ENCODE results near the gene TMCO4.

TMCO4 gene

DNA sequence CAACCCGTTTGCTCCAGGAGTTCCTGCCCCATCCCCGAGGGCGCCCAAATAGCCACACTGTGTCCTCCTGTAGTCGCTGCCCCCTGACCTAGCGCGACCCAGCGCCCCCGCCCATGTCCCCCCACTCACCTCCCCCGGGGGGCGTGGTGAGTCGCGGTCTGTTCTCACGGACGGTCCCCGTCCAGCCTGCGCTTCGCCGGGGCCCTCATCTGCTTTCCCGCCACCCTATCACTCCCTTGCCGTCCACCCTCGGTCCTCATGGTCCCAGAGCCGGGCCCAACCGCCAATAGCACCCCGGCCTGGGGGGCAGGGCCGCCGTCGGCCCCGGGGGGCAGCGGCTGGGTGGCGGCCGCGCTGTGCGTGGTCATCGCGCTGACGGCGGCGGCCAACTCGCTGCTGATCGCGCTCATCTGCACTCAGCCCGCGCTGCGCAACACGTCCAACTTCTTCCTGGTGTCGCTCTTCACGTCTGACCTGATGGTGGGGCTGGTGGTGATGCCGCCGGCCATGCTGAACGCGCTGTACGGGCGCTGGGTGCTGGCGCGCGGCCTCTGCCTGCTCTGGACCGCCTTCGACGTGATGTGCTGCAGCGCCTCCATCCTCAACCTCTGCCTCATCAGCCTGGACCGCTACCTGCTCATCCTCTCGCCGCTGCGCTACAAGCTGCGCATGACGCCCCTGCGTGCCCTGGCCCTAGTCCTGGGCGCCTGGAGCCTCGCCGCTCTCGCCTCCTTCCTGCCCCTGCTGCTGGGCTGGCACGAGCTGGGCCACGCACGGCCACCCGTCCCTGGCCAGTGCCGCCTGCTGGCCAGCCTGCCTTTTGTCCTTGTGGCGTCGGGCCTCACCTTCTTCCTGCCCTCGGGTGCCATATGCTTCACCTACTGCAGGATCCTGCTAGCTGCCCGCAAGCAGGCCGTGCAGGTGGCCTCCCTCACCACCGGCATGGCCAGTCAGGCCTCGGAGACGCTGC, 133.9 kb downstream of the TMCO4 start:
- Histone ChIP-seq H3K36me3 (ENCODE audit: control insufficient read depth in 1 of 2, insufficient read depth in 2 of 2, low read length in 2 of 2) (no peaks in the 10 kb centered on the region), H3K27me3 (ENCODE audit: control insufficient read depth in 1 of 2, insufficient read depth in 2 of 2, low read length in 2 of 2) (peaks cover 44 to 45% of the 10 kb centered on the region in 2 donors), H3K4me3 (ENCODE audit: low read depth in 1 of 2, low read length in 2 of 2) (no peak overlapping the region), H3K9ac (ENCODE audit: low read depth in 1 of 2, low read length in 2 of 2) (no peak overlapping the region), H3K4me1 (ENCODE audit: control insufficient read depth in 1 of 2, insufficient read depth in 2 of 2, low read length in 2 of 2) (peaks cover 0 to 3% of the 10 kb centered on the region in 2 donors), H3K9me3 (ENCODE audit: control insufficient read depth in 1 of 2, low read length in 2 of 2) (no peaks in the 10 kb centered on the region), H3K27ac (ENCODE audit: low read depth, low read length) (no peak overlapping the region)

DNA sequence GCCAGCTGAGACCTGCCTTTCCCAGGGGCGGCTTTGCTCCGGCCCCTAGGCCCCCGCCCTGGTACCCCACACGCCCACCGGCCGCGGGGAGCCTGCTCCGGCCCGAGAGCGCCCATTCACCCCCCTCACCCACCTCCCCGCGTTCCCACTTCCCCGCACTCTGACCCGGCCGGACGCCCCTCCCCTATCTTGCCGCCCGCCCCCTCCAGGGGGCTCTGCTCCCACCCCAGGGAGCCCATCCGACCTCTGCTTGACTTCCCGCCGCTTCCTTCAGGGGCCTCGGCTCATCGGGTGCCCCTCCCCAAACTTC, 134.6 kb downstream of the TMCO4 start:
- Histone ChIP-seq H3K27me3 (ENCODE audit: control insufficient read depth in 1 of 2, insufficient read depth in 2 of 2, low read length in 2 of 2) (peaks cover 44 to 45% of the 10 kb centered on the region in 2 donors), H3K9ac (ENCODE audit: low read depth in 1 of 2, low read length in 2 of 2) (no peak overlapping the region), H3K4me3 (ENCODE audit: low read depth in 1 of 2, low read length in 2 of 2) (no peak overlapping the region), H3K27ac (ENCODE audit: low read depth, low read length) (no peak overlapping the region), H3K9me3 (ENCODE audit: control insufficient read depth in 1 of 2, low read length in 2 of 2) (no peaks in the 10 kb centered on the region), H3K4me1 (ENCODE audit: control insufficient read depth in 1 of 2, insufficient read depth in 2 of 2, low read length in 2 of 2) (peaks cover 0 to 3% of the 10 kb centered on the region in 2 donors), H3K36me3 (ENCODE audit: control insufficient read depth in 1 of 2, insufficient read depth in 2 of 2, low read length in 2 of 2) (no peaks in the 10 kb centered on the region)

DNA sequence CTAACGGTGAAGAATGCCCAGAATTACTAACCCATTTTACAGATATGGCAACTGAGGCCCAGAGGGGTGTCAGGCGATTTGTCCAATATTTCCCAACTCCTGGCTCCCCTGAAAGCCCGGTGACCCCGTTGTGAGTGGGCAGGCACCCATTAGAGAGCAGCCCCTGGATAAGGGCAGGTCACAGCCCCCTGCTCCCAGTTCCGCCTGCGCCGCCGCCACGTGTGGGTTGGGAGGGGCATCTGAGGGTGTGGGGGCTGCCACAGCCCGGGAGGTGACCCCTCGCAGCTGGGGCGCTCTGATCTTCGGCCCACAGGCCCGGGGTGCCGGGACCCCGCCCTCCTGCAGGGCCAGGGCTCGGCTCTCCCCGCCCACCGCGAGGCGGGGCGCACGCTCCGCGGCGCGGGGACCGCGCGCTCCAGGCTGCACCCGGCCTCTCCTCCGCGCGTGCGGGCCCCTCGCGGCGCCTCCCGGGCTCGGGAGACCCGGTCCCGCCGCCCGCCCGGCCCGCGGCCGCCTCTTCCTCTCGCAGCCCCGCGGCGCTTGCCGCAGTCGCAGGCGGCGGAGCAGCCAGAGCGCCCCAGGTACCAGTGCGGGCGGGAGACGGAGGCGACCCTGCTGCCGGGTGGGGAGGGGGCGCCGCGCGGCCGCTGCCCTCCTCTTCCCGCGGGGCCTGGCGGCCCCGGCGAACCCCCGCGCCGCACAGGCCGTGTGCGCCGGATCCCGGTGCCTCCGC, 135.1 kb downstream of the TMCO4 start, which contains the start of gene HTR6:
Gene HTR6 (plus strand): TSS at position 423 of the 733 bp plus-strand sequence. CDS start 879 bp downstream, outside the sequence.
- Histone ChIP-seq H3K9me3 (ENCODE audit: control insufficient read depth in 1 of 2, low read length in 2 of 2) (no peaks in the 10 kb centered on the region), H3K36me3 (ENCODE audit: control insufficient read depth in 1 of 2, insufficient read depth in 2 of 2, low read length in 2 of 2) (no peaks in the 10 kb centered on the region), H3K27ac (ENCODE audit: low read depth, low read length) (no peak within 1 kb of the TSS), H3K4me1 (ENCODE audit: control insufficient read depth in 1 of 2, insufficient read depth in 2 of 2, low read length in 2 of 2) (peaks cover 0 to 5% of the 10 kb centered on the region in 2 donors), H3K27me3 (ENCODE audit: control insufficient read depth in 1 of 2, insufficient read depth in 2 of 2, low read length in 2 of 2) (peaks cover 44 to 45% of the 10 kb centered on the region in 2 donors), H3K4me3 (ENCODE audit: low read depth in 1 of 2, low read length in 2 of 2) (no peak within 1 kb of the TSS), H3K9ac (ENCODE audit: low read depth in 1 of 2, low read length in 2 of 2) (no peak within 1 kb of the TSS)

DNA sequence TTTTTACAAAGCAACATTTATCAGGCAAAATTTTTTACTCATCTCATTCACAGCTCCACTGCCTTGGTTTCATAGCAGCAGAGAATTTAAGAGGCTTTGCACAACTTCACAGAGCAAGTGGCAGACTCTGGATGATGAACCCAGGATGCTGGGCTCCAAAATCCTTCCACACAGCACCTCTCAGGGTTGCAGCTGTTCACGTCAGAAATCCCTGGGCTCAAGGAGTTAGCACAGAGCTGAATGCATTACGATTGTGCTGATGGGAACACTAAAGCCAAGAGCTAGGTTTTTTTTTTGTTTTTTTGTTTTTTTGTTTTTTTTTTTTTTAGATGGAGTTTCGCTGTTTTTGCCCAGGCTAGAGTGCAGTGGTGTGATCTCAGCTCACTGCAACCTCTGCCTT, 137.4 kb downstream of the TMCO4 start:
- no peak overlapping the region for H3K27ac ChIP-seq (ENCODE audit: low read depth, low read length)
- H3K4me1 ChIP-seq (ENCODE audit: control insufficient read depth in 1 of 2, insufficient read depth in 2 of 2, low read length in 2 of 2) = peaks cover 0 to 7% of the 10 kb centered on the region in 2 donors
- H3K36me3 ChIP-seq (ENCODE audit: control insufficient read depth in 1 of 2, insufficient read depth in 2 of 2, low read length in 2 of 2) = peaks cover 0 to 15% of the 10 kb centered on the region in 2 donors
- H3K9me3 ChIP-seq (ENCODE audit: control insufficient read depth in 1 of 2, low read length in 2 of 2) = no peaks in the 10 kb centered on the region
- peaks cover 33 to 39% of the 10 kb centered on the region in 2 donors for H3K27me3 ChIP-seq (ENCODE audit: control insufficient read depth in 1 of 2, insufficient read depth in 2 of 2, low read length in 2 of 2)
- H3K9ac ChIP-seq (ENCODE audit: low read depth in 1 of 2, low read length in 2 of 2) = no peak overlapping the region
- H3K4me3 ChIP-seq (ENCODE audit: low read depth in 1 of 2, low read length in 2 of 2) = no peak overlapping the region

DNA sequence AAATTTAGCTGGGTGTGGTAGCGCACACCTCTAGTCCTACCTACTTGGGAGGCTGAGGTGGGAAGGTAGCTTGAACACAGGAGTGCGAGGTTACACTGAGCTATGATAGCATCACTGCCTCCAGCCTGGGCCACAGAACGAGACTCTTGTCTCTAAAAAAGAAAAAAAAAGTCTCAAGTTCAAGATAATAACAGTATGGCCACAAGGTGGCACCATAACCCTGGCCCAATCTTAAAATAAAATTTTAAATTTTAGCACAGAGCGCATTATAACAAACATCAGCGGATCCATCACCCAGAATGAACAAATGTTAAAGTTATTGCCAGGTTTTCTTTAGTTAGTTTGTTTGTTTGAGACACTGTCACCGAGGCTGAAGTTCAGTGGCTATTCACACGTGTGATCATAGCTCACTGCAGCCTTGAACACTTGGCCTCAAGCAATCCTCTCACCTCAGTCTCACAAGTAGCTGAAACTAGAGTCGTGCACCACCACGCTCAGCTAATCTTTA, 137.9 kb downstream of the TMCO4 start:
- H3K9ac ChIP-seq (ENCODE audit: low read depth in 1 of 2, low read length in 2 of 2) = no peak overlapping the region
- no peak overlapping the region for H3K27ac ChIP-seq (ENCODE audit: low read depth, low read length)
- H3K4me1 ChIP-seq (ENCODE audit: control insufficient read depth in 1 of 2, insufficient read depth in 2 of 2, low read length in 2 of 2) = peaks cover 0 to 7% of the 10 kb centered on the region in 2 donors
- peaks cover 30 to 35% of the 10 kb centered on the region in 2 donors for H3K27me3 ChIP-seq (ENCODE audit: control insufficient read depth in 1 of 2, insufficient read depth in 2 of 2, low read length in 2 of 2)
- no peaks in the 10 kb centered on the region for H3K9me3 ChIP-seq (ENCODE audit: control insufficient read depth in 1 of 2, low read length in 2 of 2)
- peaks cover 2 to 20% of the 10 kb centered on the region in 2 donors for H3K36me3 ChIP-seq (ENCODE audit: control insufficient read depth in 1 of 2, insufficient read depth in 2 of 2, low read length in 2 of 2)
- H3K4me3 ChIP-seq (ENCODE audit: low read depth in 1 of 2, low read length in 2 of 2) = no peak overlapping the region

DNA sequence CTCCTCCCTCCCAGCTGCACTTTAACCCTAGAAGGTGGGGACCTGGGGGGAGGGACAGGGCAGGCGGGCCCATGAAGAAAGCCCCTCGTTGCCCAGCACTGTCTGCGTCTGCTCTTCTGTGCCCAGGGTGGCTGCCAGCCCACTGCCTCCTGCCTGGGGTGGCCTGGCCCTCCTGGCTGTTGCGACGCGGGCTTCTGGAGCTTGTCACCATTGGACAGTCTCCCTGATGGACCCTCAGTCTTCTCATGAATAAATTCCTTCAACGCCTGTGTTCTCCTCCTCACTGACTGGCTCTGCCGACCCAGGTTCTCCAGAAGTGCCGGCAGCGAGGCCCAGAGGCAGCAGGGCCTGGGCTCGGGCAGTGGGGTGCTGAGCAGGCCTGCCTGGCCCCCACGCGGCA, 141.5 kb downstream of the TMCO4 start:
- Histone ChIP-seq H3K36me3 (ENCODE audit: control insufficient read depth in 1 of 2, insufficient read depth in 2 of 2, low read length in 2 of 2) (peaks cover 12 to 43% of the 10 kb centered on the region in 2 donors), H3K27ac (ENCODE audit: low read depth, low read length) (no peak overlapping the region), H3K4me3 (ENCODE audit: low read depth in 1 of 2, low read length in 2 of 2) (no peak overlapping the region)

DNA sequence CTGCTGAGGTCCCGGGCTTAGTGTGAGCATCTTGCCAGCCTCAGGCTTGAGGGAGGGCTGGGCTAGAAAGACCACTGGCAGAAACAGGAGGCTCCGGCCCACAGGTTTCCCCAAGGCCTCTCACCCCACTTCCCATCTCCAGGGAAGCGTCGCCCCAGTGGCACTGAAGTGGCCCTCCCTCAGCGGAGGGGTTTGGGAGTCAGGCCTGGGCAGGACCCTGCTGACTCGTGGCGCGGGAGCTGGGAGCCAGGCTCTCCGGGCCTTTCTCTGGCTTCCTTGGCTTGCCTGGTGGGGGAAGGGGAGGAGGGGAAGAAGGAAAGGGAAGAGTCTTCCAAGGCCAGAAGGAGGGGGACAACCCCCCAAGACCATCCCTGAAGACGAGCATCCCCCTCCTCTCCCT, 142.2 kb downstream of the TMCO4 start:
- Histone ChIP-seq H3K36me3 (ENCODE audit: control insufficient read depth in 1 of 2, insufficient read depth in 2 of 2, low read length in 2 of 2) (peaks cover 12 to 44% of the 10 kb centered on the region in 2 donors), H3K27ac (ENCODE audit: low read depth, low read length) (no peak overlapping the region), H3K4me1 (ENCODE audit: control insufficient read depth in 1 of 2, insufficient read depth in 2 of 2, low read length in 2 of 2) (peaks cover 20 to 24% of the 10 kb centered on the region in 2 donors), H3K4me3 (ENCODE audit: low read depth in 1 of 2, low read length in 2 of 2) (no peak overlapping the region), H3K27me3 (ENCODE audit: control insufficient read depth in 1 of 2, insufficient read depth in 2 of 2, low read length in 2 of 2) (no peaks in the 10 kb centered on the region), H3K9ac (ENCODE audit: low read depth in 1 of 2, low read length in 2 of 2) (no peak overlapping the region), H3K9me3 (ENCODE audit: control insufficient read depth in 1 of 2, low read length in 2 of 2) (no peaks in the 10 kb centered on the region)

More for the DNA sequence above, 141.5 kb downstream of the TMCO4 start:
- H3K9ac ChIP-seq (ENCODE audit: low read depth in 1 of 2, low read length in 2 of 2) = no peak overlapping the region
- peaks cover 19 to 24% of the 10 kb centered on the region in 2 donors for H3K4me1 ChIP-seq (ENCODE audit: control insufficient read depth in 1 of 2, insufficient read depth in 2 of 2, low read length in 2 of 2)
- H3K9me3 ChIP-seq (ENCODE audit: control insufficient read depth in 1 of 2, low read length in 2 of 2) = no peaks in the 10 kb centered on the region
- H3K27me3 ChIP-seq (ENCODE audit: control insufficient read depth in 1 of 2, insufficient read depth in 2 of 2, low read length in 2 of 2) = peaks cover 4 to 5% of the 10 kb centered on the region in 2 donors

DNA sequence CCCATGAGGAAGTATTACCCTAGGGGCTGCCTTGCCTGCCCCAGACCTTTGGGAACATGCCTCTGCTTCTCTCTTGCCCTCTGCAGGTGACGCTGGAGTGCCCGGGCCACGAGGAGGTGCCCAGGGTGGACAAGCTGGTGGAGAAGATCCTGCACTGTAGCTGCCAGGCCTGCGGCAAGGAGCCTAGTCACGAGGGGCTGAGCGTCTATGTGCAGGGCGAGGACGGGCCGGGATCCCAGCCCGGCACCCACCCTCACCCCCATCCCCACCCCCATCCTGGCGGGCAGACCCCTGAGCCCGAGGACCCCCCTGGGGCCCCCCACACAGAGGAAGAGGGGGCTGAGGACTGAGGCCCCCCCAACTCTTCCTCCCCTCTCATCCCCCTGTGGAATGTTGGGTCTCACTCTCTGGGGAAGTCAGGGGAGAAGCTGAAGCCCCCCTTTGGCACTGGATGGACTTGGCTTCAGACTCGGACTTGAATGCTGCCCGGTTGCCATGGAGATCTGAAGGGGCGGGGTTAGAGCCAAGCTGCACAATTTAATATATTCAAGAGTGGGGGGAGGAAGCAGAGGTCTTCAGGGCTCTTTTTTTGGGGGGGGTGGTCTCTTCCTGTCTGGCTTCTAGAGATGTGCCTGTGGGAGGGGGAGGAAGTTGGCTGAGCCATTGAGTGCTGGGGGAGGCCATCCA, 142.8 kb downstream of the TMCO4 start:
- peaks cover 20 to 24% of the 10 kb centered on the region in 2 donors for H3K4me1 ChIP-seq (ENCODE audit: control insufficient read depth in 1 of 2, insufficient read depth in 2 of 2, low read length in 2 of 2)
- H3K27ac ChIP-seq (ENCODE audit: low read depth, low read length) = no peak overlapping the region
- H3K9ac ChIP-seq (ENCODE audit: low read depth in 1 of 2, low read length in 2 of 2) = no peak overlapping the region

DNA sequence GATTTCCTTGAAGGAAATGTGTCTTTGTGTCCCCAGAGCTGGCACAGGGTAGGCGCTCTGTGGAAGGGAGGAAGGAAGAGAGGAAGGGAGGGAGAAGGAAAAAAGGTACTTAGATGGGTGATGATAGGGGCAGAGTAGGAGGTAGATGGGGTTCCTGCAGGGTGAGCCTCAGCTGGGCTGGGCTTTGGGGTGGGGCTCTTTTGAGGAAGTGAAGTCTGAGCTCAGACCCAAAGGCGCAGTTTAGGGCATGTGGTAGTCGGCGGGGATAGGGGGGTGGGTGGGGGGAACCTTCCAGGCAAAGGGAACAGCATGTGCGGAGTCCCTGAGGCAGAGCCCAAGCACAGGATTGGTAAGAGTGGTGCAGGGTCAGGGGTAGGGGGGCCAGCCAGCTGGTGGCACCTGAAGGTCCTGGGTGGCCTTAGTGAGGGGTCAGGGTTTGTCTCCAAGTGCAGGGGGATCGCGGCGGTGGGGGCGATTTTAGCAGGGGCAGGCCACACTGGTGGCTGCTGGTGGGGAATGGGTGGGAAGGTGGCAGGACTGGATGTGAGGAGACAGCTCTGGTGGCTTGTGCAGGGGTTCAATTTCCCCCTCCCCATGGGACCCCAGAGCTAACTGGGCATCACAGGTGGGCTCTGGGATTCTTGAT, 143.5 kb downstream of the TMCO4 start:
- H3K4me1 ChIP-seq (ENCODE audit: control insufficient read depth in 1 of 2, insufficient read depth in 2 of 2, low read length in 2 of 2) = peaks cover 20 to 26% of the 10 kb centered on the region in 2 donors
- H3K27ac ChIP-seq (ENCODE audit: low read depth, low read length) = no peak overlapping the region
- no peak overlapping the region for H3K9ac ChIP-seq (ENCODE audit: low read depth in 1 of 2, low read length in 2 of 2)
- peaks cover 12 to 51% of the 10 kb centered on the region in 2 donors for H3K36me3 ChIP-seq (ENCODE audit: control insufficient read depth in 1 of 2, insufficient read depth in 2 of 2, low read length in 2 of 2)
- H3K27me3 ChIP-seq (ENCODE audit: control insufficient read depth in 1 of 2, insufficient read depth in 2 of 2, low read length in 2 of 2) = no peaks in the 10 kb centered on the region
- no peak overlapping the region for H3K4me3 ChIP-seq (ENCODE audit: low read depth in 1 of 2, low read length in 2 of 2)
- no peaks in the 10 kb centered on the region for H3K9me3 ChIP-seq (ENCODE audit: control insufficient read depth in 1 of 2, low read length in 2 of 2)

More for the DNA sequence above, 142.8 kb downstream of the TMCO4 start:
- Histone ChIP-seq H3K4me3 (ENCODE audit: low read depth in 1 of 2, low read length in 2 of 2) (no peak overlapping the region), H3K36me3 (ENCODE audit: control insufficient read depth in 1 of 2, insufficient read depth in 2 of 2, low read length in 2 of 2) (peaks cover 12 to 50% of the 10 kb centered on the region in 2 donors), H3K27me3 (ENCODE audit: control insufficient read depth in 1 of 2, insufficient read depth in 2 of 2, low read length in 2 of 2) (no peaks in the 10 kb centered on the region), H3K9me3 (ENCODE audit: control insufficient read depth in 1 of 2, low read length in 2 of 2) (no peaks in the 10 kb centered on the region)

All from duodenal mucosa (tissue), 2 donors.